Neuron (in vitro differentiated cells): Measurements from ENCODE around the gene KCNAB2.
A peak's percentile ranks its signal among the peaks of the same experiment; 100 is the strongest.

Source experiments
- H2AFZ ChIP-seq: one replicate; pipeline ENCODE4 v1.6.1; 2013; ENCODE audit warnings: low read depth, mild to moderate bottlenecking, inconsistent platforms, low read length, moderate library complexity
- H3K27me3 ChIP-seq: one replicate; pipeline ENCODE4 v1.6.1; 2013; ENCODE audit warnings: low read length; ENCODE audit not compliant: insufficient read depth
- H3K36me3 ChIP-seq: one replicate; pipeline ENCODE4 v1.6.1; 2013; ENCODE audit warnings: low read length; ENCODE audit not compliant: insufficient read depth
- H3K4me1 ChIP-seq: one replicate; pipeline ENCODE4 v1.6.1; 2013; ENCODE audit warnings: low read length; ENCODE audit not compliant: insufficient read depth
- H3K4me3 ChIP-seq: 2 replicates; pipeline ENCODE4 v1.5.1; 2013; ENCODE audit warnings: mild to moderate bottlenecking, low read length, moderate library complexity
- H3K9me3 ChIP-seq: one replicate; pipeline ENCODE4 v1.6.1; 2013; ENCODE audit warnings: low read length

Gene KCNAB2

GRCh38 chr1:6030132-6030531 is 15.6 kb upstream of the KCNAB2 start:
- no peaks in the 10 kb centered on the region for H3K36me3 ChIP-seq
- no peaks in the 10 kb centered on the region for H3K9me3 ChIP-seq
- H3K4me3 ChIP-seq: no peak overlapping the region

GRCh38 chr1:6030547-6031261 is 15.0 kb upstream of the KCNAB2 start:
- Histone ChIP-seq H3K4me3 (no peak overlapping the region), H3K4me1 (peaks cover 3% of the 10 kb centered on the region), H3K9me3 (no peaks in the 10 kb centered on the region), H3K36me3 (no peaks in the 10 kb centered on the region), H2AFZ (no peak overlapping the region), H3K27me3 (peaks cover 3% of the 10 kb centered on the region)

More at GRCh38 chr1:6030132-6030531, 15.6 kb upstream of the KCNAB2 start:
- H3K4me1 ChIP-seq: peaks cover 3% of the 10 kb centered on the region
- no peak overlapping the region for H2AFZ ChIP-seq
- peaks cover 3% of the 10 kb centered on the region for H3K27me3 ChIP-seq

- Histone ChIP-seq H3K36me3 (no peaks in the 10 kb centered on the region), H2AFZ (no peak overlapping the region), H3K4me3 (no peak overlapping the region), H3K4me1 (peaks cover 3% of the 10 kb centered on the region), H3K9me3 (no peaks in the 10 kb centered on the region), H3K27me3 (no peaks in the 10 kb centered on the region)
Measured at GRCh38 chr1:6033124-6033523, 12.6 kb upstream of the KCNAB2 start.

- peaks cover 3% of the 10 kb centered on the region for H3K4me1 ChIP-seq
- peak overlapping the region; percentile 1 for H2AFZ ChIP-seq
- H3K9me3 ChIP-seq: no peaks in the 10 kb centered on the region
- H3K36me3 ChIP-seq: no peaks in the 10 kb centered on the region
- H3K27me3 ChIP-seq: no peaks in the 10 kb centered on the region
- peak overlapping the region; percentile 20 for H3K4me3 ChIP-seq
Measured at GRCh38 chr1:6033986-6034749, 11.5 kb upstream of the KCNAB2 start.

- Histone ChIP-seq H2AFZ (no peak overlapping the region), H3K36me3 (no peaks in the 10 kb centered on the region), H3K9me3 (no peaks in the 10 kb centered on the region), H3K27me3 (no peaks in the 10 kb centered on the region), H3K4me1 (peaks cover 3% of the 10 kb centered on the region), H3K4me3 (no peak overlapping the region)
Measured at GRCh38 chr1:6034750-6035096, 11.0 kb upstream of the KCNAB2 start.

GRCh38 chr1:6035303-6035702 is 10.4 kb upstream of the KCNAB2 start:
- H3K4me1 ChIP-seq: peaks cover 3% of the 10 kb centered on the region
- H3K27me3 ChIP-seq: no peaks in the 10 kb centered on the region
- H3K9me3 ChIP-seq: no peaks in the 10 kb centered on the region
- no peaks in the 10 kb centered on the region for H3K36me3 ChIP-seq
- H2AFZ ChIP-seq: no peak overlapping the region
- no peak overlapping the region for H3K4me3 ChIP-seq

GRCh38 chr1:6035719-6036118 is 10.0 kb upstream of the KCNAB2 start:
- Histone ChIP-seq H3K36me3 (no peaks in the 10 kb centered on the region), H3K9me3 (no peaks in the 10 kb centered on the region), H2AFZ (no peak overlapping the region), H3K4me3 (no peak overlapping the region), H3K4me1 (peaks cover 3% of the 10 kb centered on the region), H3K27me3 (no peaks in the 10 kb centered on the region)

- H3K4me3 ChIP-seq: no peak overlapping the region
- no peak overlapping the region for H2AFZ ChIP-seq
- H3K27me3 ChIP-seq: no peaks in the 10 kb centered on the region
- peaks cover 3% of the 10 kb centered on the region for H3K4me1 ChIP-seq
- no peaks in the 10 kb centered on the region for H3K9me3 ChIP-seq
- no peaks in the 10 kb centered on the region for H3K36me3 ChIP-seq
Measured at GRCh38 chr1:6037338-6037762, 8.3 kb upstream of the KCNAB2 start.

GRCh38 chr1:6038603-6039002 is 7.1 kb upstream of the KCNAB2 start:
- Histone ChIP-seq H2AFZ (no peak overlapping the region), H3K9me3 (no peaks in the 10 kb centered on the region), H3K4me1 (peaks cover 3% of the 10 kb centered on the region), H3K36me3 (no peaks in the 10 kb centered on the region), H3K27me3 (no peaks in the 10 kb centered on the region), H3K4me3 (no peak overlapping the region)

- no peaks in the 10 kb centered on the region for H3K9me3 ChIP-seq
- no peak overlapping the region for H3K4me3 ChIP-seq
- H3K4me1 ChIP-seq: peaks cover 3% of the 10 kb centered on the region
- H3K27me3 ChIP-seq: no peaks in the 10 kb centered on the region
- H3K36me3 ChIP-seq: no peaks in the 10 kb centered on the region
- H2AFZ ChIP-seq: no peak overlapping the region
Measured at GRCh38 chr1:6039031-6039430, 6.7 kb upstream of the KCNAB2 start.

GRCh38 chr1:6040444-6040843 is 5.2 kb upstream of the KCNAB2 start:
- Histone ChIP-seq H3K9me3 (no peaks in the 10 kb centered on the region), H3K36me3 (no peaks in the 10 kb centered on the region), H3K4me3 (no peak overlapping the region), H3K4me1 (peaks cover 3% of the 10 kb centered on the region), H2AFZ (no peak overlapping the region), H3K27me3 (peaks cover 3% of the 10 kb centered on the region)

- Histone ChIP-seq H3K27me3 (peaks cover 5% of the 10 kb centered on the region), H3K36me3 (no peaks in the 10 kb centered on the region), H3K4me1 (peaks cover 3% of the 10 kb centered on the region), H3K4me3 (no peak overlapping the region), H3K9me3 (no peaks in the 10 kb centered on the region), H2AFZ (no peak overlapping the region)
Measured at GRCh38 chr1:6040861-6041415, 4.8 kb upstream of the KCNAB2 start.

GRCh38 chr1:6041432-6042062 is 4.1 kb upstream of the KCNAB2 start:
- Histone ChIP-seq H3K4me3 (no peak overlapping the region), H3K4me1 (peaks cover 3% of the 10 kb centered on the region), H2AFZ (no peak overlapping the region), H3K36me3 (no peaks in the 10 kb centered on the region), H3K9me3 (no peaks in the 10 kb centered on the region), H3K27me3 (peaks cover 5% of the 10 kb centered on the region)
